Activated naive CD4-positive, alpha-beta T cell treated with anti-CD3 and anti-CD28 coated beads, Interleukin-2, amount 50 U/mL, for 16 hours (primary cell): ENCODE measurements around the gene SPHK1.
"Not testable (repeated sequence)": the region's sequence is repeated elsewhere in the genome, so short reads cannot be mapped to it uniquely, and the experiment has no call there.

ENCODE experiments used
- DNase-seq: peaks from one replicate; pipeline ENCODE4 v3.0.0-alpha.2; 2020

SPHK1 gene, protein sequence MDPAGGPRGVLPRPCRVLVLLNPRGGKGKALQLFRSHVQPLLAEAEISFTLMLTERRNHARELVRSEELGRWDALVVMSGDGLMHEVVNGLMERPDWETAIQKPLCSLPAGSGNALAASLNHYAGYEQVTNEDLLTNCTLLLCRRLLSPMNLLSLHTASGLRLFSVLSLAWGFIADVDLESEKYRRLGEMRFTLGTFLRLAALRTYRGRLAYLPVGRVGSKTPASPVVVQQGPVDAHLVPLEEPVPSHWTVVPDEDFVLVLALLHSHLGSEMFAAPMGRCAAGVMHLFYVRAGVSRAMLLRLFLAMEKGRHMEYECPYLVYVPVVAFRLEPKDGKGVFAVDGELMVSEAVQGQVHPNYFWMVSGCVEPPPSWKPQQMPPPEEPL

GRCh38 chr17:76384222-76384986 lies at the start of gene SPHK1:
TSS of gene SPHK1 (plus strand) at chr17:76384609. CDS start at chr17:76385645, 1,036 bp downstream.
- DNase-seq = peak; percentile 70

DNA sequence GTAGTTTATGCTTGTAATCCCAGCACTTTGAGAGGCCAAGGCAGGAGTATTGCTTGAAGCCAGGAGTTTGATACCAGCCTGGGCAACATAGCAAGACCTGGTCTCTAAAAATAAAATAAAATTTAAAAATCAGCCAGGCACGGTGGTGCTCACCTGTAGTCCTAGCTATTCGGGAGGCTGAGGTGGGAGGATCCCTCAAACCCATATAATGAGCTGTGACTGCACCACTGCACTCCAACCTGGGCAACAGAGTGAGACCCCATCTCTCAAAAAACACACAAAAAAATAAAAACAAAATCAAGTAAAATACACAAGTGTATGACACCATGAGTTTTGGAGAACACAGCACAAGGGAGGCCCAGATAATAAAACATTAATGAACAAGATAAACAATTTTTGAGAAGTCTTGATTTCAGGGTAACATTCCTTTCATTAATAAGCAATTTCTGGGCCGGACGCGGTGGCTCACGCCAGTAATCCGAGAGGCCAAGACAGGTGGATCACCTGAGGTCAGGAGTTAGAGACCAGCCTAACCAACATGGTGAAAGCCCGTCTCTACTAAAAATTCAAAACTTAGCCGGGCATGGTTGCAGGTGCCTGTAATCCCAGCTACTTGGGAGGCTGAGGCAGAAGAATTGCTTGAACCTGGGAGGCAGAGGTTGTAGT lies 48.6 kb upstream of the SPHK1 start:
- no peak for DNase-seq

DNA sequence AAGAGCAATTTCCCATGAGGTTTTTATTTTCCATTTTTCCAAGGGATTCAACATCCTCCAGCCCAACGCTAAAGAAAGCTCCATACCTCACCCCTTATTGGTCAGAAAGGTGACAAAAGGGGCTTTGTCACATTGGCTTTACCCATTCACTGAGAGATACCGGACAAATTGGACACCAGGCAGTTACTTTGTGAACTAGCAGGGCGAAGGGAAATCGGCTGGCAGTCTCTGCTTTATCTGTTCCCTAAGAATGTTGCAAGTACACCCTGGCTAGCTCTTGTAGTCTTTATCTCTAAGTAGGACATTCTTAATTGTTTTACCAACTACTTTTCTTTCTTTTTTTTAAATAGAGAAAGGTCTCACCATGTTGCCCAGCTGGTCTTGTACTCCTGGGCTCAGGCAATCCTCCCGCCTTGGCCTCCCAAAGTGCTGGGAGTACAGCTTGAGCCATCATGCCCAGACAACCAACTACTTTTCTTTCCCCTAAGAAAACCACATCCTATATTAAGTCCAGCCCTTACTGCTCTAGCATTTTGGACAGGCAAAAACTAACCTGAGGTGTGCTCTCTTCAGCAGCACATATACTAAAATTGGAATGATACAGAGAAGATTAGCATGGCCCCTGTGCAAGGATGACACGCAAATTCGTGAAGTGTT lies 47.5 kb upstream of the SPHK1 start:
- DNase-seq = no peak

- DNase-seq = no peak
These were observed 47.0 kb upstream of the SPHK1 start for GRCh38 chr17:76337413-76337777.

- no peak for DNase-seq
These were observed 43.1 kb upstream of the SPHK1 start for GRCh38 chr17:76341301-76341700.

DNA sequence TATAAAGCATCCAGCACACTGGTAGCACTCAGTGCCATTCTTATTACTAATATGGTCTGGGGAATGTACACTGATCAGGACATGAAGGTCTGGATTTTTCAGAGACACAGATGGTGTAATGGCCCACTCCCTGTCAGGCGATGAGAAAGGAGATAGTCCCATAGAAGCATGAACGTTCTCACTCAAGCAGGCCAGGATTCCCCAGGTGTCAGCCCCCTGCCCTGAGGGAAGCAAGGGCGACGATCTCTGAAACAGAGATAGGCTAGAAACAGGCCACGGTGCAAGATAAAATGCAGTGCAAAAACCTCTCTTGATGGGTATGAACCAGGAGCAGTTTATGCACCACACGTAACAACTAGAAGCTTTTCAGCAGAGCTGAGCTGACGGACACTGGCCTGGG lies 41.3 kb upstream of the SPHK1 start:
- no peak for DNase-seq

- DNase-seq = no peak
These were observed 38.9 kb upstream of the SPHK1 start for GRCh38 chr17:76345377-76345974.

GRCh38 chr17:76346936-76347335 lies 37.5 kb upstream of the SPHK1 start:
- DNase-seq = not testable (repeated sequence)

DNA sequence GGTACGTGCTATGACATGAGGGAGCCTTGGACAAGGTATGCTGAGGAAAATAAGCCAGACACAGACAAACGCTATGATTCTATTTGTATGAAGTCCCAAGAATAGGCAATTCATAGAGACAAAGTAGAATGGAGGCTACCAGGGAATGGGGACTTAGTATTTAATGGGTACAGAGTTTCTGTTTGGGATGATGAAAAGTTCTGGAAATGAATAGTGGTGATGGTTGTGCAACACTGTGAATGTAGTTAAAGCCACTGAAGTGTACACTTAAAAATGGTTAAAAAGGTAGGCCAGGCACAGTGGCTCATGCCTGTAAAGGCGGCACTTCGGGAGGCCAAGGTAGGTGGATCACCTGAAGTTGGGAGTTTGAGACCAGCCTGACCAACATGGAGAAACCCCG lies 33.9 kb upstream of the SPHK1 start:
- no peak for DNase-seq

GRCh38 chr17:76351526-76352071 lies 32.8 kb upstream of the SPHK1 start:
- DNase-seq = no peak

- no peak for DNase-seq
These were observed 31.3 kb upstream of the SPHK1 start for GRCh38 chr17:76353004-76353598.

DNA sequence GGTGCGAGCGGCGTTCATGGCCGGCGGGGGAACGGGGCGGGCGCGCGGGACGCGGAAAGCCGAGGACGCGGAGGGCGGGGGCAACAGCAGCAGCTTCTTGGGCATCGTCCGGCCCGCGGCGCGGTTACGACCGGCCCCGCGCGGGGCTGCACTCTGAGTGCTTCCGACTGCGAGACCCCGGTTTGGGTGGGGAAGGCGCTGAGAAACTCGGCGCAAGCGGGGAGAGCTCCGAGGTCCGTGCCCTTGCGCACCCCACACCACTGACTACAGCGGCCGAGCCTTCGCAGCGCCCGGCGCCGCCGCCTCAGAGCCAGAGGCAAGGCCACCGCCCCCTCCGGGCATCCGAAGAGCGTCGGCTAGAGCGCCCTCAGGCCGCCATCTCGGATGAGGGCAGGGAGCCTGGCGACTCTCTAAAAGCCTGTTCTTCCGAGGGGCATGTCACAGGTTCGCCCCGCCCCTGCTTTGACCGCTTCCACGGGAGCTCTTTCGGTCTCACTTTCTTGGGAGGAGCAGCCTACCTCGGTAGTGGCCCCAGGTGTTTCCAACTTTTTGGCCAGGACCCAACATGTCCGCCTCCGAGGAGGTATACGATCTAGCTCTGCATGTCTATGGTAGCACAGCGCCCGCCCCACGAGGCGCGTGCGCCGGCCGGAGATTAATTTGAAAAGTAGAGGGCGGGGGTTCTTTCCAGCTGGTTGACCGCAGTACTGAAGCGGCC lies 30.7 kb upstream of the SPHK1 start, which contains the start of gene PRPSAP1:
PRPSAP1 (minus strand) TSS at position 318 of the 718 bp plus-strand sequence; CDS start at position 105, 213 bp downstream.
- peak; percentile 83 for DNase-seq

- no peak for DNase-seq
These were observed 30.1 kb upstream of the SPHK1 start for GRCh38 chr17:76354317-76354729.

DNA sequence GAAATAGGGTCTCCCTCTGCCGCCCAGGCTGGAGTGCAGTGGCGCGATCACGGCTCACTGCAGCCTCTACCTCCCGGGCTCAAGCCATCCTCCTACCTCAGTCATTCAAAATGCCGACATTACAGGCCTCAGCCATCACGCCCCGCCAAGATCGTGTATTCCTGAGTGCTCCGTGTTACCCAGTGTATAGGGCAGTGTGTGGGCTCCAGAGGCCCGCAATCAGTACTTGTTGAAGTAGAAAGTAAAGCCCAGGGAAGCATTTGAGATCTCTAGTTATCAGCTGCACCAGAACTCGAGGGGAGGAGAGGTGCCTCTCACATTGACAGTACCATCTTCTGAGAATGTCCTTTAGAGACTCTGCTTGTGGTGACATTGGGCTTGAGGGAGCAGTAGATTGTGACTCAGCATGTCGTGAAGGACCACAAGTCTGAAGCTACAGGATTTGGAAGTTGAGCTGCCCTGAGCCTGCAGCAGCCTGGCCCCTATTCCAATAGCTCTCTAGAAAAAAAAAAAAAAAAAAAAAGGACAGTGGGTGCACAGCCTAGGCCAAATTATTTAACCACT lies 29.6 kb upstream of the SPHK1 start:
- no peak for DNase-seq

DNA sequence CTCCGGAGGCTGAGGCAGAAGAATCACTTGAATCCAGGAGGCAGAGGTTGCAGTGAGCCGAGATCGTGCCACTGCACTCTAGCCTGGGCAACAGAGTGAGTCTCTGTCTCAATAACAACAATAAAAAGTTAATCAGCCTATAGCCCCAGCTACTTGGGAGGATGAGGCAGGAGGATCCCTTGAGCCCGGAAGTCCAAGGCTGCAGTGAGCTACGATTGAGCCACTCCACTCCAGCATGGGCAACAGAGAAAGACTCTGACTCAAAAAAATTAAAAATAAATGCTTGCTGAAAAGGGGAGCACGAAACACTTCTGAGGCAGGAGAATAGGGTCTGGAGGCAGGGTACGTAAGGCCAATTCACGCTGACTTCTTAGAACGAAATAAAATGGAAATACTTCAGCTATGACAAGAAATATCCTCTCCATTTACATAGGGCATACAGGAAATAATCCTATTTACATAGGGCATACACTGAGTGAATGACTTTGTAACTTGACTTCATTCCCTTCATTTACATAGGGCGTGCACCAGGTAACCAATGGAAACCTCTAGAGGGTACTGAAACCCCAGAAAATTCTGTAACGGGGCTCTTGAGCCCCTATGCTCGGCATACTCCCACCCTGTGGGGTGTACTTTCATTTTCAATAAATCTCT lies 27.5 kb upstream of the SPHK1 start:
- no peak for DNase-seq

GRCh38 chr17:76357597-76358158 lies 26.7 kb upstream of the SPHK1 start:
- no peak for DNase-seq

- DNase-seq = no peak
These were observed 25.0 kb upstream of the SPHK1 start for GRCh38 chr17:76359375-76359774.

- not testable (repeated sequence) for DNase-seq
These were observed 24.6 kb upstream of the SPHK1 start for GRCh38 chr17:76359776-76360175.

GRCh38 chr17:76360461-76360860 lies 23.9 kb upstream of the SPHK1 start:
- no peak for DNase-seq
